ENCODE results near the gene LMO7.

The LMO7 gene

DNA sequence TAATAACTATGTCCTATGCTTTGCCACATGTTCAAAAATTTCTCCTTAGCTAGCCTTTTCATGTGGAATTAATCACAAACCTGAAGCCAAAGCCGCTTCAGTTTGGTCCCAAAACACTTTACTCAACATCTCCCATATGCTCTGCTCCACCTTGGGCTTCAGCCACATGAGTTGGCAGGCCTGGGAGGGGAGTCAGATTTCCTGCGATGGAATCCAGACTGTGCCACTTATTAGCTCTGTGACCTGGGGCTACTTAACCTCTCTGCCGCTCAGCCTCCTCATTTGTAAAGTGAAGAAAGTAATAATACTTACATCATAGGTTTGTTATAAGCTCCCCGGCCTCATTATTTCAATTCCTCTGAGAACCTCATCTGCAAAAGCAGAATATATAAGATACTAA lies 272.0 kb downstream of the LMO7 start:
- no peak for DNase-seq

Data from NK-92 treated with Interleukin-12 subunit alpha and Interleukin-12 subunit beta, amount 100 ng/mL, for 24 hours (cell line).